ENCODE results near the gene CGNL1. TPM values are rescaled to one million over a fixed set of nuclear protein-coding genes. Genes with fewer than 3 reads are reported as not detected.

The CGNL1 gene
- total and polyA plus RNA-seq, 11 donors, result 3.8 to 40.0 (median 23.4) TPM

- Histone ChIP-seq H3K9me3 (peaks cover 0 to 7% (median 0%) of the 10 kb centered on the region in 12 donors), H3K27me3 (no peaks in the 10 kb centered on the region), H3K36me3 (no peaks in the 10 kb centered on the region), H3K27ac (no peak overlapping the region), H3K4me1 (no peaks in the 10 kb centered on the region), H3K4me3 (no peak overlapping the region)
- ATAC-seq (no peak), DNase-seq (no peak)
- 85 to 94% (median 93%) methylated on average over 17 of the region's 17 CpGs for WGBS, 4 donors
- intact Hi-C loops (cut with DNase I), result no loop called here
- no peak for TF ChIP-seq POLR2A (IDR thresholded peaks at IDR 0.05)
- TF ChIP-seq CTCF (IDR thresholded peaks at IDR 0.05), result no peak
Observed at GRCh38 chr15:57352535-57353316, 23.6 kb upstream of the CGNL1 start.

GRCh38 chr15:57353317-57353804, 22.9 kb upstream of the CGNL1 start:
- TF ChIP-seq CTCF (IDR thresholded peaks at IDR 0.05) (no peak), POLR2A (IDR thresholded peaks at IDR 0.05) (no peak)

GRCh38 chr15:57354436-57355123, 21.7 kb upstream of the CGNL1 start:
- H3K4me3 ChIP-seq, result no peak overlapping the region
- intact Hi-C loops (cut with DNase I), result no loop called here
- WGBS, 4 donors, result 77 to 95% (median 92%) methylated on average over 6 to 7 of the region's 7 CpGs
- no peaks in the 10 kb centered on the region for H3K9me3 ChIP-seq
- no peaks in the 10 kb centered on the region for H3K4me1 ChIP-seq
- TF ChIP-seq CTCF (IDR thresholded peaks at IDR 0.05) (no peak), POLR2A (IDR thresholded peaks at IDR 0.05) (no peak)
- no peaks in the 10 kb centered on the region for H3K27me3 ChIP-seq
- no peak overlapping the region for H3K27ac ChIP-seq
- DNase-seq, result no peak
- H3K36me3 ChIP-seq, result no peaks in the 10 kb centered on the region
- ATAC-seq, result no peak

More at GRCh38 chr15:57353317-57353804, 22.9 kb upstream of the CGNL1 start:
- Histone ChIP-seq H3K27me3 (no peaks in the 10 kb centered on the region), H3K27ac (no peak overlapping the region), H3K9me3 (peaks cover 0 to under 1% (median 0%) of the 10 kb centered on the region in 12 donors), H3K36me3 (no peaks in the 10 kb centered on the region), H3K4me3 (no peak overlapping the region), H3K4me1 (no peaks in the 10 kb centered on the region)
- WGBS, 4 donors, result 48 to 60% (median 57%) methylated on average over 10 of the region's 10 CpGs
- no peak for DNase-seq
- intact Hi-C loops (cut with DNase I), result no loop called here
- ATAC-seq, result no peak

- H3K27me3 ChIP-seq, result no peaks in the 10 kb centered on the region
- ATAC-seq (no peak), DNase-seq (no peak)
- H3K4me3 ChIP-seq, result no peak overlapping the region
- H3K9me3 ChIP-seq, result no peaks in the 10 kb centered on the region
- H3K36me3 ChIP-seq, result no peaks in the 10 kb centered on the region
- intact Hi-C loops (cut with DNase I), result no loop called here
- H3K4me1 ChIP-seq, result no peaks in the 10 kb centered on the region
- 93 to 95% (median 94%) methylated on average over 8 of the region's 8 CpGs for WGBS, 4 donors
- no peak overlapping the region for H3K27ac ChIP-seq
- TF ChIP-seq CTCF (IDR thresholded peaks at IDR 0.05) (no peak), POLR2A (IDR thresholded peaks at IDR 0.05) (no peak)
Observed at GRCh38 chr15:57355259-57355658, 21.0 kb upstream of the CGNL1 start.
